Raji (cell line): Measurements from ENCODE around the gene GNAZ.
A peak's percentile ranks its signal among the peaks of the same experiment; 100 is the strongest.

Experiments
- POLR2A ChIP-seq: IDR thresholded peaks from 2 replicates; pipeline ENCODE4 v1.6.1; 2011; ENCODE audit warnings: low read depth, low read length, control low read depth; ENCODE audit not compliant: insufficient read depth

Gene GNAZ

GRCh38 chr22:23132376-23133091, 62.2 kb downstream of the GNAZ start:
- no peak for TF ChIP-seq POLR2A

GRCh38 chr22:23133922-23134321, 63.6 kb downstream of the GNAZ start:
- TF ChIP-seq POLR2A: no peak

- TF ChIP-seq POLR2A: peak; percentile 20; the same call in 1 of the 2 replicates
Observed at GRCh38 chr22:23136991-23137390, 66.7 kb downstream of the GNAZ start.

GRCh38 chr22:23137468-23137867, 67.1 kb downstream of the GNAZ start:
- TF ChIP-seq POLR2A: no peak

GRCh38 chr22:23137905-23138561, 67.7 kb downstream of the GNAZ start:
- TF ChIP-seq POLR2A: no peak

- TF ChIP-seq POLR2A: no peak
Observed at GRCh38 chr22:23138584-23139435, 68.5 kb downstream of the GNAZ start.

GRCh38 chr22:23140385-23140784, 70.1 kb downstream of the GNAZ start:
- no peak for TF ChIP-seq POLR2A

- TF ChIP-seq POLR2A: no peak
Observed at GRCh38 chr22:23142546-23143105, 72.3 kb downstream of the GNAZ start.

- TF ChIP-seq POLR2A: no peak
Observed at GRCh38 chr22:23143119-23143518, 72.8 kb downstream of the GNAZ start.

- no peak for TF ChIP-seq POLR2A
Observed at GRCh38 chr22:23144432-23144831, 74.1 kb downstream of the GNAZ start.

- no peak for TF ChIP-seq POLR2A
Observed at GRCh38 chr22:23144932-23145877, 74.9 kb downstream of the GNAZ start, which contains the start of gene RAB36. TSS of gene RAB36 (plus strand) at chr22:23145477. CDS start at chr22:23146617, 1,140 bp downstream.

- no peak for TF ChIP-seq POLR2A
Observed at GRCh38 chr22:23145878-23146470, 75.7 kb downstream of the GNAZ start.

- TF ChIP-seq POLR2A: no peak
Observed at GRCh38 chr22:23146478-23147205, 76.3 kb downstream of the GNAZ start.
